Measurements from ENCODE around the gene SMOC2.

GRCh38 chr6:168507730-168508129, 66.7 kb downstream of the SMOC2 start:
- TF ChIP-seq, protein P1, sequence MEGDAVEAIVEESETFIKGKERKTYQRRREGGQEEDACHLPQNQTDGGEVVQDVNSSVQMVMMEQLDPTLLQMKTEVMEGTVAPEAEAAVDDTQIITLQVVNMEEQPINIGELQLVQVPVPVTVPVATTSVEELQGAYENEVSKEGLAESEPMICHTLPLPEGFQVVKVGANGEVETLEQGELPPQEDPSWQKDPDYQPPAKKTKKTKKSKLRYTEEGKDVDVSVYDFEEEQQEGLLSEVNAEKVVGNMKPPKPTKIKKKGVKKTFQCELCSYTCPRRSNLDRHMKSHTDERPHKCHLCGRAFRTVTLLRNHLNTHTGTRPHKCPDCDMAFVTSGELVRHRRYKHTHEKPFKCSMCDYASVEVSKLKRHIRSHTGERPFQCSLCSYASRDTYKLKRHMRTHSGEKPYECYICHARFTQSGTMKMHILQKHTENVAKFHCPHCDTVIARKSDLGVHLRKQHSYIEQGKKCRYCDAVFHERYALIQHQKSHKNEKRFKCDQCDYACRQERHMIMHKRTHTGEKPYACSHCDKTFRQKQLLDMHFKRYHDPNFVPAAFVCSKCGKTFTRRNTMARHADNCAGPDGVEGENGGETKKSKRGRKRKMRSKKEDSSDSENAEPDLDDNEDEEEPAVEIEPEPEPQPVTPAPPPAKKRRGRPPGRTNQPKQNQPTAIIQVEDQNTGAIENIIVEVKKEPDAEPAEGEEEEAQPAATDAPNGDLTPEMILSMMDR (IDR thresholded peaks at IDR 0.05): no peak
- no peak for TF ChIP-seq EP300 (IDR thresholded peaks at IDR 0.05)

Data from tibial nerve (tissue), 4 donors.